SK-N-MC (cell line): ENCODE data around the gene RNF227.

Source experiments
- DNase-seq: peaks from one replicate; pipeline ENCODE4 v3.0.0-alpha.2; 2011; ENCODE audit warnings: low read depth, low spot score
- H3K27ac ChIP-seq: fragments of 200-600 bp; sonication (generic); 2 replicates; pipeline ENCODE4 v1.5.1; 2016; ENCODE audit warnings: mixed run types
- H3K36me3 ChIP-seq: fragments of 200-600 bp; sonication (generic); 2 replicates; pipeline ENCODE4 v1.6.1; 2017; ENCODE audit warnings: antibody characterized with exemption, low read length, mixed read lengths; ENCODE audit not compliant: insufficient read depth
- H3K4me3 ChIP-seq: fragments of 200-600 bp; sonication (generic); 2 replicates; pipeline ENCODE4 v1.5.1; 2016
- H3K9ac ChIP-seq: fragments of 200-600 bp; sonication (generic); 2 replicates; pipeline ENCODE4 v1.8.0; 2017; ENCODE audit warnings: mixed run types, mixed read lengths; ENCODE audit not compliant: insufficient read length
- H3K9me3 ChIP-seq: fragments of 200-600 bp; sonication (generic); 2 replicates; pipeline ENCODE4 v1.6.1; 2017; ENCODE audit warnings: low read depth, mild to moderate bottlenecking, antibody characterized with exemption, low read length, moderate library complexity, mixed read lengths
- EZH2 ChIP-seq: fragments of 200-600 bp; sonication (generic); IDR thresholded peaks from one replicate; pipeline ENCODE4 v1.6.1; 2017; ENCODE audit warnings: antibody characterized with exemption
- FOXP2 ChIP-seq: optimal IDR thresholded peaks from 2 replicates; pipeline ENCODE3; 2011; ENCODE audit warnings: mild to moderate bottlenecking, moderate library complexity; ENCODE audit not compliant: insufficient read depth; ENCODE audit errors: extremely low read length, control extremely low read depth
- POLR2AphosphoS5 ChIP-seq: IDR thresholded peaks from 2 replicates; pipeline ENCODE4 v1.6.1; 2012; ENCODE audit warnings: mild to moderate bottlenecking, low read depth, low read length, borderline replicate concordance

Gene RNF227

GRCh38 chr17:7922269-7922844, 6.3 kb upstream of the RNF227 start:
- Histone ChIP-seq H3K36me3 (no peaks in the 10 kb centered on the region; the same call in 1 of the 2 replicates), H3K9ac (no peak overlapping the region), H3K4me3 (no peak overlapping the region), H3K9me3 (no peaks in the 10 kb centered on the region), H3K27ac (no peak overlapping the region)
- no peak for DNase-seq
- TF ChIP-seq FOXP2 = no peak
- no peak for TF ChIP-seq POLR2AphosphoS5
- no peak for TF ChIP-seq EZH2

- Histone ChIP-seq H3K9me3 (no peaks in the 10 kb centered on the region), H3K9ac (no peak overlapping the region), H3K36me3 (peaks cover 8% of the 10 kb centered on the region; the same call in 1 of the 2 replicates), H3K27ac (no peak overlapping the region), H3K4me3 (no peak overlapping the region)
- no peak for TF ChIP-seq POLR2AphosphoS5
- TF ChIP-seq FOXP2 = no peak
- no peak for TF ChIP-seq EZH2
- no peak for DNase-seq
Measured at GRCh38 chr17:7916808-7917207, 719 bp upstream of the RNF227 start.

GRCh38 chr17:7916385-7916682, 245 bp upstream of the RNF227 start:
- no peaks in the 10 kb centered on the region for H3K9me3 ChIP-seq
- TF ChIP-seq POLR2AphosphoS5 (no peak), FOXP2 (no peak)
- H3K36me3 ChIP-seq = peaks cover 13% of the 10 kb centered on the region
- H3K4me3 ChIP-seq = peak overlapping the region; percentile 61
- peak overlapping the region; percentile 68 for H3K9ac ChIP-seq
- no peak for DNase-seq
- H3K27ac ChIP-seq = peak overlapping the region; percentile 81

- Histone ChIP-seq H3K9ac (peak overlapping the region; percentile 6), H3K9me3 (no peaks in the 10 kb centered on the region), H3K27ac (peak overlapping the region; percentile 54; the same call in 1 of the 2 replicates), H3K4me3 (peak overlapping the region; percentile 74), H3K36me3 (peaks cover 24% of the 10 kb centered on the region)
- TF ChIP-seq POLR2AphosphoS5 (no peak), FOXP2 (no peak), EZH2 (no peak)
- DNase-seq = no peak
Measured at GRCh38 chr17:7915179-7915610, 894 bp downstream of the RNF227 start.

GRCh38 chr17:7912927-7913524, 3.1 kb downstream of the RNF227 start:
- H3K27ac ChIP-seq = peak overlapping the region; percentile 55
- H3K9me3 ChIP-seq = no peaks in the 10 kb centered on the region
- DNase-seq = no peak
- no peak overlapping the region for H3K9ac ChIP-seq
- TF ChIP-seq EZH2 (no peak), FOXP2 (no peak), POLR2AphosphoS5 (no peak)
- H3K36me3 ChIP-seq = peaks cover 46% of the 10 kb centered on the region
- no peak overlapping the region for H3K4me3 ChIP-seq

GRCh38 chr17:7911116-7911515, 5.0 kb downstream of the RNF227 start:
- peaks cover 65% of the 10 kb centered on the region for H3K36me3 ChIP-seq
- TF ChIP-seq POLR2AphosphoS5 (no peak), EZH2 (no peak), FOXP2 (no peak)
- H3K9me3 ChIP-seq = no peaks in the 10 kb centered on the region
- H3K4me3 ChIP-seq = no peak overlapping the region
- no peak overlapping the region for H3K27ac ChIP-seq
- no peak overlapping the region for H3K9ac ChIP-seq
- no peak for DNase-seq

- DNase-seq = no peak
- Histone ChIP-seq H3K9ac (no peak overlapping the region), H3K27ac (no peak overlapping the region), H3K36me3 (peaks cover 69% of the 10 kb centered on the region), H3K4me3 (no peak overlapping the region), H3K9me3 (no peaks in the 10 kb centered on the region)
- TF ChIP-seq FOXP2 (no peak), POLR2AphosphoS5 (no peak), EZH2 (no peak)
Measured at GRCh38 chr17:7910711-7911110, 5.4 kb downstream of the RNF227 start.

- TF ChIP-seq POLR2AphosphoS5 (no peak), EZH2 (no peak), FOXP2 (no peak)
- Histone ChIP-seq H3K36me3 (peaks cover 73% of the 10 kb centered on the region), H3K27ac (no peak overlapping the region), H3K4me3 (no peak overlapping the region), H3K9me3 (no peaks in the 10 kb centered on the region), H3K9ac (no peak overlapping the region)
- DNase-seq = no peak
Measured at GRCh38 chr17:7910281-7910680, 5.8 kb downstream of the RNF227 start.

GRCh38 chr17:7909089-7909488, 7.0 kb downstream of the RNF227 start:
- TF ChIP-seq EZH2 (no peak), FOXP2 (no peak), POLR2AphosphoS5 (no peak)
- no peak for DNase-seq
- H3K9ac ChIP-seq = no peak overlapping the region
- no peaks in the 10 kb centered on the region for H3K9me3 ChIP-seq
- H3K27ac ChIP-seq = no peak overlapping the region
- H3K4me3 ChIP-seq = no peak overlapping the region
- peaks cover 85% of the 10 kb centered on the region for H3K36me3 ChIP-seq
